SK-N-SH (cell line): ENCODE data around the gene DIPK1A.

Source experiments
- CHD2 ChIP-seq: fragments of 150-350 bp; IDR thresholded peaks from 2 replicates; pipeline ENCODE4 v1.6.1; 2018; ENCODE audit warnings: low read length; ENCODE audit not compliant: partially characterized antibody
- EP300 ChIP-seq, 2 experiments: IDR thresholded peaks; 2 replicates each; pipeline versions ENCODE4 v1.4.0 to v1.6.1; 2012; ENCODE audit warnings: borderline replicate concordance in 1 of 2, low read depth in 1 of 2, low read length in 1 of 2
- EZH2phosphoT487 ChIP-seq: fragments of 200-600 bp; sonication (generic); IDR thresholded peaks from 2 replicates; pipeline ENCODE4 v1.6.1; 2017; ENCODE audit warnings: low read depth, mixed run types, mild to moderate bottlenecking, antibody characterized with exemption, moderate library complexity, borderline replicate concordance
- FOXJ3 ChIP-seq: sonication (generic); formaldehyde crosslinking; IDR thresholded peaks from 2 replicates; pipeline ENCODE4 v1.5.1; 2020; ENCODE audit warnings: mild to moderate bottlenecking, missing genetic modification reagents
- MXI1 ChIP-seq: IDR thresholded peaks from 2 replicates; pipeline ENCODE4 v1.6.1; 2012; ENCODE audit warnings: mild to moderate bottlenecking, low read depth, low read length, improper control_type of control experiment
- POLR2AphosphoS5 ChIP-seq: IDR thresholded peaks from 2 replicates; pipeline ENCODE4 v1.6.1; 2012; ENCODE audit warnings: low read depth, low read length
- RAD21 ChIP-seq: IDR thresholded peaks from 2 replicates; pipeline ENCODE4 v1.6.1; 2012; ENCODE audit warnings: mild to moderate bottlenecking, low read length
- RCOR1 ChIP-seq: fragments of 150-350 bp; IDR thresholded peaks from 2 replicates; pipeline ENCODE4 v1.6.1; 2017; ENCODE audit warnings: antibody characterized with exemption, low read length
- TEAD4 ChIP-seq: IDR thresholded peaks from 2 replicates; pipeline ENCODE4 v1.4.0; 2012; ENCODE audit warnings: mild to moderate bottlenecking, borderline replicate concordance; ENCODE audit not compliant: insufficient read depth
- YY1 ChIP-seq: IDR thresholded peaks from 2 replicates; pipeline ENCODE4 v1.4.0; 2012; ENCODE audit warnings: low read depth, mild to moderate bottlenecking
- TF ChIP-seq, protein P1 (sequence below): fragments of 200-600 bp; sonication (generic); IDR thresholded peaks from 2 replicates; pipeline ENCODE4 v1.6.1; 2017; ENCODE audit warnings: antibody characterized with exemption, mild to moderate bottlenecking, moderate library complexity
- TF ChIP-seq, protein P2 (sequence below): IDR thresholded peaks from 2 replicates; pipeline ENCODE4 v1.6.1; 2012; ENCODE audit warnings: mild to moderate bottlenecking, low read depth, low read length, moderate library complexity

DNA sequence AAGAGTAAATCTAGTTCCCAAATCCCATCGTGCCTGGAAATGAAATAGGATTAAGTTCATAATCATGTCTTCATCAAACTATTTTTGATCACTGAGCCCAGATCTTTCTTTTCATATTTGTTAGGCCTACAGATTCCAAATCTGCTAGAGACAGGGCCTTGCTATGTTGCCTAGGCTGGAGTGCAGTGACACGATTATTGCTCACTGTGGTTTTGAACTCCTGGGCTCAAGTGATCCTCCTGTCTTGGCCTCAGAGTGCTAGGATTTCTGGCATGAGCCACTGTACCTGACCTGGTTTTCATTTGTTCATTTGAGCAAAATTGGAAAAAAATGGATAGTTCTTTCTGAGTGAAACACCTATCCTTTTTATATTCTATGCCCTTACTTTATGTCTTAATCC lies 28.0 kb upstream of the DIPK1A start:
- TF ChIP-seq, protein P1, sequence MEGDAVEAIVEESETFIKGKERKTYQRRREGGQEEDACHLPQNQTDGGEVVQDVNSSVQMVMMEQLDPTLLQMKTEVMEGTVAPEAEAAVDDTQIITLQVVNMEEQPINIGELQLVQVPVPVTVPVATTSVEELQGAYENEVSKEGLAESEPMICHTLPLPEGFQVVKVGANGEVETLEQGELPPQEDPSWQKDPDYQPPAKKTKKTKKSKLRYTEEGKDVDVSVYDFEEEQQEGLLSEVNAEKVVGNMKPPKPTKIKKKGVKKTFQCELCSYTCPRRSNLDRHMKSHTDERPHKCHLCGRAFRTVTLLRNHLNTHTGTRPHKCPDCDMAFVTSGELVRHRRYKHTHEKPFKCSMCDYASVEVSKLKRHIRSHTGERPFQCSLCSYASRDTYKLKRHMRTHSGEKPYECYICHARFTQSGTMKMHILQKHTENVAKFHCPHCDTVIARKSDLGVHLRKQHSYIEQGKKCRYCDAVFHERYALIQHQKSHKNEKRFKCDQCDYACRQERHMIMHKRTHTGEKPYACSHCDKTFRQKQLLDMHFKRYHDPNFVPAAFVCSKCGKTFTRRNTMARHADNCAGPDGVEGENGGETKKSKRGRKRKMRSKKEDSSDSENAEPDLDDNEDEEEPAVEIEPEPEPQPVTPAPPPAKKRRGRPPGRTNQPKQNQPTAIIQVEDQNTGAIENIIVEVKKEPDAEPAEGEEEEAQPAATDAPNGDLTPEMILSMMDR, result no peak
- TF ChIP-seq YY1 (no peak), FOXJ3 (CRISPR knock-in tag) (no peak), RAD21 (no peak), RCOR1 (no peak), POLR2AphosphoS5 (no peak), EP300 (IDR thresholded peaks at IDR 0.05; ENCODE audit: borderline replicate concordance in 1 of 2, low read depth in 1 of 2, low read length in 1 of 2) (no peak), MXI1 (no peak), CHD2 (no peak), EZH2phosphoT487 (no peak), TEAD4 (no peak)
- TF ChIP-seq, protein P2, sequence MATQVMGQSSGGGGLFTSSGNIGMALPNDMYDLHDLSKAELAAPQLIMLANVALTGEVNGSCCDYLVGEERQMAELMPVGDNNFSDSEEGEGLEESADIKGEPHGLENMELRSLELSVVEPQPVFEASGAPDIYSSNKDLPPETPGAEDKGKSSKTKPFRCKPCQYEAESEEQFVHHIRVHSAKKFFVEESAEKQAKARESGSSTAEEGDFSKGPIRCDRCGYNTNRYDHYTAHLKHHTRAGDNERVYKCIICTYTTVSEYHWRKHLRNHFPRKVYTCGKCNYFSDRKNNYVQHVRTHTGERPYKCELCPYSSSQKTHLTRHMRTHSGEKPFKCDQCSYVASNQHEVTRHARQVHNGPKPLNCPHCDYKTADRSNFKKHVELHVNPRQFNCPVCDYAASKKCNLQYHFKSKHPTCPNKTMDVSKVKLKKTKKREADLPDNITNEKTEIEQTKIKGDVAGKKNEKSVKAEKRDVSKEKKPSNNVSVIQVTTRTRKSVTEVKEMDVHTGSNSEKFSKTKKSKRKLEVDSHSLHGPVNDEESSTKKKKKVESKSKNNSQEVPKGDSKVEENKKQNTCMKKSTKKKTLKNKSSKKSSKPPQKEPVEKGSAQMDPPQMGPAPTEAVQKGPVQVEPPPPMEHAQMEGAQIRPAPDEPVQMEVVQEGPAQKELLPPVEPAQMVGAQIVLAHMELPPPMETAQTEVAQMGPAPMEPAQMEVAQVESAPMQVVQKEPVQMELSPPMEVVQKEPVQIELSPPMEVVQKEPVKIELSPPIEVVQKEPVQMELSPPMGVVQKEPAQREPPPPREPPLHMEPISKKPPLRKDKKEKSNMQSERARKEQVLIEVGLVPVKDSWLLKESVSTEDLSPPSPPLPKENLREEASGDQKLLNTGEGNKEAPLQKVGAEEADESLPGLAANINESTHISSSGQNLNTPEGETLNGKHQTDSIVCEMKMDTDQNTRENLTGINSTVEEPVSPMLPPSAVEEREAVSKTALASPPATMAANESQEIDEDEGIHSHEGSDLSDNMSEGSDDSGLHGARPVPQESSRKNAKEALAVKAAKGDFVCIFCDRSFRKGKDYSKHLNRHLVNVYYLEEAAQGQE, result no peak
